Adipocyte (in vitro differentiated cells): Measurements from ENCODE around the gene IL1RAPL1.

ENCODE experiments used
- DNase-seq: peaks from one replicate; pipeline ENCODE4 v3.0.0-alpha.2; 2015; ENCODE audit warnings: low read depth
- H3K27me3 ChIP-seq: replicated peaks from 2 replicates; pipeline ENCODE4 v1.7.0; 2013; ENCODE audit warnings: mild to moderate bottlenecking, low read length, moderate library complexity; ENCODE audit not compliant: control insufficient read depth, insufficient read depth
- H3K36me3 ChIP-seq: 2 replicates; pipeline ENCODE4 v1.7.0; 2013; ENCODE audit warnings: low read length, mild to moderate bottlenecking, moderate library complexity; ENCODE audit not compliant: control insufficient read depth, insufficient read depth, severe bottlenecking
- H3K4me1 ChIP-seq: 2 replicates; pipeline ENCODE4 v1.7.0; 2013; ENCODE audit warnings: mild to moderate bottlenecking, low read length, moderate library complexity; ENCODE audit not compliant: control insufficient read depth, insufficient read depth
- H3K4me3 ChIP-seq: 2 replicates; pipeline ENCODE4 v1.7.0; 2013; ENCODE audit warnings: mild to moderate bottlenecking, low read length, moderate library complexity
- H3K9ac ChIP-seq: 2 replicates; pipeline ENCODE4 v1.7.0; 2013; ENCODE audit warnings: mild to moderate bottlenecking, low read length, moderate library complexity
- H3K9me3 ChIP-seq: 2 replicates; pipeline ENCODE4 v1.7.0; 2013; ENCODE audit warnings: mild to moderate bottlenecking, low read length, moderate library complexity; ENCODE audit not compliant: control insufficient read depth

Gene IL1RAPL1

DNA sequence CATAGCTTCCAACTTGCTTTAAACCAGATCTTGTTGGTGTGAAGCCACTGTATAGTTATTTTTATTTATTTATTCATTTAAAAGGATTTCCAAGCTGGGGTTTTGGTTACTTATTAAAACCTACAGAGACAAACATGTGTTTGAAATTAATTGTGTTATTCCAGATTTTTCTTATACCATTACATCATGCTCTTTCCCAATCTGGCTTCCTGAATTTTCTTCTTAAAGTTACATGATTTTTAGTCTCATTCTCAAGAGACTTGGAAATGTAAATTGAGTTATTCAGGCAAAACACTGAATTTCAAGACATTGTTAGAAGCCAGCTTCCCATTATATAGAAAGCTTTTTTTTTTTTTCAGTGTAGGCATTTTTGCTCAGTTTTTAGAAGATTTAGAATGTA is 381.9 kb downstream of the IL1RAPL1 start:
- Histone ChIP-seq H3K36me3 (no peaks in the 10 kb centered on the region), H3K4me1 (no peaks in the 10 kb centered on the region), H3K9me3 (no peaks in the 10 kb centered on the region), H3K9ac (no peak overlapping the region), H3K27me3 (no peaks in the 10 kb centered on the region), H3K4me3 (no peak overlapping the region)
- DNase-seq: peak; percentile 36

DNA sequence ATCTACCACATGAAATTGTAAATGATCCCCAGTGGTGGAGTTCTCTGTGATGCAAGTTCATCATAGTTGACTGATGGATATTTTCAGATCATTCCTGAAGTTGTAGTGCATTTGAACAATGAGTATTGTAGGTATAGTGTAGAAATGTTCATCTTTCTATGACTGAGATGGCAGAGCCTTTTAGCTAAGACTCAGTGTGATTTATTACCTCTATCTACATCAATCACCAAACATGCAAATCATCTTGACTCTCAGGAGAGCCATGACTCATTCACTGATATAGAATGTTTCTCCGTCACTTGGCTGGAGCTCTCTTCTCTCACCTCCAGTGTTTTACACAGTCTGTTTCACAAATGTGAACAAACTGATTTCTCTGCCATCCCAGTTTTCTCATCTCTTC is 392.6 kb downstream of the IL1RAPL1 start:
- Histone ChIP-seq H3K9me3 (no peaks in the 10 kb centered on the region), H3K9ac (no peak overlapping the region), H3K27me3 (no peaks in the 10 kb centered on the region), H3K36me3 (no peaks in the 10 kb centered on the region), H3K4me1 (no peaks in the 10 kb centered on the region), H3K4me3 (no peak overlapping the region)
- no peak for DNase-seq

DNA sequence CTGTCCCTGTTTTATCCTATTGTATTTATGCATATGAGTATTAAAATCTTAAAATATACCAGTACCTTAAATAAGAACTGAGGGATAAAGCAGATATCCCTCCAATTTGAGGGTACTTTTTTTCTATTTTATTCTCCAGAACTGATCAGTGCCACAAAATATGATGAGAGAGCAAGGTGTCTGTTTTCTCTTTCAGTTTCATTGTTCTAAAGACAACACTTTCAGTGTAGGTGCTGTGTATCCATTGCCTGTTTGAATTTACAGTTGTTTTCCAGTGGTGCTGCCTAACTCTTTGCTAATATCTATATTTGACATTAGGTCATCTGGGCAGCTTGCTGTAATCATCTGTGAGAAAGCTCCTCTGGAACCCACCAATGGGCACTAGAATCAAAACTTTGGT is 394.7 kb downstream of the IL1RAPL1 start:
- no peaks in the 10 kb centered on the region for H3K4me1 ChIP-seq
- no peak for DNase-seq
- no peaks in the 10 kb centered on the region for H3K36me3 ChIP-seq

DNA sequence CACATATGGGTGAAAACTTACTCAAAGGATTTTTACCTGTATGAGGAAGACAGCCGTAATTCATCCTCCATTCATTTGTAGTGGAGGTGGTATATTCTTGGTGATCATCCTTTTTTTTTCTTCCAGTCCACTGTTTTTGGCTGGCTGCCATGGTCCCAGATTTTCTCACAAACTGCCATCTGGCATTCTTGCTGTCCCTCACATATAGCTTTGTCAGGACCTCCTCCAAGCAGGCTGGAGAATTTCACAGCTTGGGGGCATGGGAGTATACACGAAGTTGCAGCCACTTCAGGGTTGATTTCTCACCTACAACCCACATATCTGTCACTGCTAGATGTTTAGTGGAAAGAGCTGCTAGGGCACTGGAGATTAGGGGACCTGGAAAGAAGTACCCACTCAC is 401.0 kb downstream of the IL1RAPL1 start:
- Histone ChIP-seq H3K9ac (no peak overlapping the region), H3K27me3 (no peaks in the 10 kb centered on the region), H3K4me3 (no peak overlapping the region), H3K9me3 (no peaks in the 10 kb centered on the region), H3K36me3 (no peaks in the 10 kb centered on the region), H3K4me1 (no peaks in the 10 kb centered on the region)
- DNase-seq: no peak

More for the DNA sequence above, 394.7 kb downstream of the IL1RAPL1 start:
- H3K4me3 ChIP-seq: no peak overlapping the region
- no peaks in the 10 kb centered on the region for H3K9me3 ChIP-seq
- no peak overlapping the region for H3K9ac ChIP-seq
- H3K27me3 ChIP-seq: no peaks in the 10 kb centered on the region

DNA sequence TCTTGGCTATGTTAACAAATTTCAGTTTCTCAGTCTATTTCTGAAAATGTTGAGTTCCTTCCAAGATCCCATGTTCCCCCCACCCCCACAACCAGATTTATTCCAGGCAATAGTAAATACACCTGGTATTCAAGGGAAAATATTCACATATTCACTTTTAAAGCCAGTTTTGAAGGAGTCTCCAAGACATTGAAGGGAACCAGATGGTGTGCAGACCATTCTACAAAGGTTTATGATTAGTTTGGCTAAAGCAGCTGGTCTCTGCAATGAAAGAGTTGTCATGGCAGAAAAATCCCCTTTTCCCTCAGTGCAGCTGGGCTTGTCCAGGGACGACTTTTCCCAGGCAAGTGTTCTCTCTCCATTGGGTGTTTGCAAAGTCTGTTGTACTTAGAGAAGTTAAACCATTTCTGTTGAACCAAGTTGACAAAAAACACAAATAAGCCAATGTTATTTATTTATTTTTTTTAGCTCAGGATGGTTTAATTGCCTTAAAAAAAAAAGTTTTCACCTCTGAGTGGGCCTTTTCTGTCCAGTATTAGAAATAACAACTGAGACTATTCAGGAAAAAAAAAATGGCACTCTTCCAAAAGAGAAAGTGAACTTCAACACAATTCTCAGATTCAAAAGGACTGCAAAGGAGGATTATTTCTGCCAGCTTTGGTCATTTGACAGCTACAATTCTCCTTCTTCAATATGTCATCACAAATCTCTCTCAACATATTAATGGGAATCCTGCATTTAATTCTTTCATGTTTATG is 410.6 kb downstream of the IL1RAPL1 start:
- Histone ChIP-seq H3K27me3 (no peaks in the 10 kb centered on the region), H3K9ac (no peak overlapping the region), H3K4me3 (no peak overlapping the region), H3K36me3 (no peaks in the 10 kb centered on the region), H3K9me3 (no peaks in the 10 kb centered on the region), H3K4me1 (no peaks in the 10 kb centered on the region)
- no peak for DNase-seq

DNA sequence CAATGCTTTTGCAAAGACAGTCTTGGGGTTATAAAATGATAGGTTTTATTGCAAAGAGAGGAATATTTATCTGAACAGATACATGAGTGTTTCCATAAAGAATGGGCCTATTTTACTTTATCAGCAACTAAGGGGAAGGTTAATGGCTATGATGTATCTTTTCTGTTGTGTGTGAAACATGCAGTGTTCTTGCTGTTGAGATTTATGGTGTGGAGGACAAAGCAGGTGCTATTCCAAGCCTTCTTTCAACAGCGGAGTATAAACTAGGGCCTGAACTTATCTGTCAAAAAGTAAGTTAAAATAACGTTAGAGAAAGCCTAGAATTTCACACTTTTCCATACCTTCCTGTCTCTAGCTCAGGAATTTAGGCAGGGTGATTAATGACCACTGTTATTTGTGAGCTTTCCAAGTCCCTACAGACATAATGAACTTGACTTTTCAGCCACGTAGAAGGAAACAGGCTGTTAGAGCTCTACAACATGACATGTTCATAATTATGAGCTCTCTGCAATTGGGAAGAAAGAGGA is 411.4 kb downstream of the IL1RAPL1 start:
- no peaks in the 10 kb centered on the region for H3K36me3 ChIP-seq
- no peaks in the 10 kb centered on the region for H3K9me3 ChIP-seq
- H3K27me3 ChIP-seq: no peaks in the 10 kb centered on the region
- no peaks in the 10 kb centered on the region for H3K4me1 ChIP-seq
- H3K4me3 ChIP-seq: no peak overlapping the region
- no peak overlapping the region for H3K9ac ChIP-seq
- DNase-seq: no peak

DNA sequence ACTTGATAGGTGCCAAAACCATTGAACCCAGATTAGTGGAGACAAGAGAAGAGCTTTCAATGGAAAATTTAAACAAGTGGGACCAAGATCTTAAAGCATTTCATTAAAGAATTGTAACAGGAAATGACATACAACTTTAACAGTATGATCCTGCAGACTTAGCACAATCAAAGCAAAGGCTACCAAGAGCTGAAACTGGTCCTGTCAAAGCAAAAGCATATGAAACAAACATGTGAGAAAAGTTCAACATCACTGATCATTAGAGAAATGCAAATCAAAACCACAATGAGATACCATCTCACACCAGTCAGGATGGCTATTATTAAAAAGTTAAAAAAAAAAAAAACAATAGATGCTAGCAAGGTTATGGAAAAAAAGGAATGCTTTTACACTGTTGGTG is 425.6 kb downstream of the IL1RAPL1 start:
- DNase-seq: no peak
- Histone ChIP-seq H3K4me3 (no peak overlapping the region), H3K27me3 (no peaks in the 10 kb centered on the region), H3K9ac (no peak overlapping the region), H3K4me1 (no peaks in the 10 kb centered on the region), H3K9me3 (peaks cover 8% of the 10 kb centered on the region), H3K36me3 (no peaks in the 10 kb centered on the region)

DNA sequence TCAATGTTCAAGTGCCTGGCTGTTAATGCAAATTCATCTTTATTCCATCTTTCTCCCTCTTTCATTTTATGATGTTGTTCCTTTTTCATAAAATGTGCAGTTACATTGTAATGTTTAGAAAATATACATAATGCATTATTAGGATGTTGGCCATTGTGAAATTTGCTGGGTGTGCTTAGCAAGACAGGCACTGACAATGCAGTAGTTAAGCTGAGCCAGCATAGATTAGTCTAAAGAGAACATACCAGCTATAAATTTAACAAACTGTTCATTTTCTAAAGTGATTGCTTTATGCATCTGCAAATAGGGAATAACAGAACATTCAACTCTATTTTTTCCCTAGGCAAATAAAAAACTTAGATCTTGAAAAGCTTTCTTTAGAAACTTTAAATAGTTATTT is 436.0 kb downstream of the IL1RAPL1 start:
- no peak for DNase-seq
- H3K27me3 ChIP-seq: no peaks in the 10 kb centered on the region

DNA sequence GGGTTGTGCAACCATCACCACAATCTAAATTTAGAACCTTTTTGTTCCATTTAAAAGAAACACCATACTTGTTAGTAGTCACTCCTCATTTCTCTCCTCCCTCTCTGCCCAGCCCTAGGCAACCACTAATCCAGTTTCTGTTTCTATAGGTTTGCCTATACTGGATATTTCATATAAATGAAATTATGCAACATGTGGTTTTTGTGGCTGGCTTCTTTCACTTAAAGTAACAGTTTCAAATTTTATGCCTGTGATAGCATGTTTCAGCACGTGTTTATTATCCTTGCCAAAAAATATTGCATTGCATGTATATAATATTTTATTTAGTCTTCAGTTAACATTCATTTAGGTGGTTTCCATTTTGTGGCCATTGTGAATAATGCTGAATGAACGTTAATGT is 437.6 kb downstream of the IL1RAPL1 start:
- Histone ChIP-seq H3K9me3 (peaks cover 5% of the 10 kb centered on the region), H3K4me3 (no peak overlapping the region), H3K9ac (no peak overlapping the region), H3K36me3 (no peaks in the 10 kb centered on the region), H3K4me1 (no peaks in the 10 kb centered on the region), H3K27me3 (no peaks in the 10 kb centered on the region)
- DNase-seq: no peak

More for the DNA sequence above, 436.0 kb downstream of the IL1RAPL1 start:
- H3K9ac ChIP-seq: no peak overlapping the region
- no peaks in the 10 kb centered on the region for H3K36me3 ChIP-seq
- no peak overlapping the region for H3K4me3 ChIP-seq
- no peaks in the 10 kb centered on the region for H3K4me1 ChIP-seq
- no peaks in the 10 kb centered on the region for H3K9me3 ChIP-seq

DNA sequence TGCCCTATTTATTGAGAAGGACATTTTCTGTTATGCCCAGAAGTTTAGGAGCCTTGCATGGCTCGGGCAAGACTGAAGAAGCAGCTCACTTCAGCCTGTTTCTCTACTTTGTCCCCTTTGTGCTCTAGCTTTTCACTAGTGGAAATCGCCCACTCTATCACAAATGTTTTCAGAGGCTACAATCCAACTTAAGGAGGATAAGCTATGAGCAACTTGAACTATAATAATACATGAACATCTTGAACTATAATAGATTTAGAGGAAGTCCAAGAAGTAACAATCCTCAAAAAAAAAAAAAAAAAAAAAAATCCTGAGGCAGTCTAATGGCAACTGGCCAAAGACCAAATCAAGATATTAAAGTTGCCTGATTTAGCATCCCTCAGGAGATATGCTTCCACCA is 452.3 kb downstream of the IL1RAPL1 start:
- no peaks in the 10 kb centered on the region for H3K36me3 ChIP-seq
- no peak overlapping the region for H3K9ac ChIP-seq
- H3K9me3 ChIP-seq: no peaks in the 10 kb centered on the region
- DNase-seq: no peak
- no peaks in the 10 kb centered on the region for H3K27me3 ChIP-seq
- H3K4me1 ChIP-seq: no peaks in the 10 kb centered on the region
- H3K4me3 ChIP-seq: no peak overlapping the region

DNA sequence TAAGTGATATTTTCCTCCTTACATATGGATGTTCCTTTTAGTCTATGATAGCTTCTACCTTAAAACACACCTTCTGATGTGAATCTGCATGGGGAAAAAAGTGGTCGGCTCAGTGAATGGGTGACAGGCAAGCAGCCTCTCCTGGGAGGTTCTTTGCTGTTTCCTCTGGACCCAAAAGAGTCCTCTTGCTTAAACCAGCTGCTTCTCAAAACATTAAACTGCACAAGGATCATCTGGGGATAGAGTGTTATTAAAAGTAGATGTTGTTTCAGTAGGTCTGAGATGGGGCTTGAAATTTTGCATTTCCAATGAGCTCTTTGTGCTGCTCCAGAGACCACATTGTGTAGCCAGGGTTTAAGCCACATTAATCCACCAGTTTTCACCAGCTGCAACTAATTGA is 452.9 kb downstream of the IL1RAPL1 start:
- Histone ChIP-seq H3K4me1 (no peaks in the 10 kb centered on the region), H3K9me3 (no peaks in the 10 kb centered on the region), H3K36me3 (no peaks in the 10 kb centered on the region), H3K4me3 (no peak overlapping the region), H3K9ac (no peak overlapping the region), H3K27me3 (no peaks in the 10 kb centered on the region)
- no peak for DNase-seq

DNA sequence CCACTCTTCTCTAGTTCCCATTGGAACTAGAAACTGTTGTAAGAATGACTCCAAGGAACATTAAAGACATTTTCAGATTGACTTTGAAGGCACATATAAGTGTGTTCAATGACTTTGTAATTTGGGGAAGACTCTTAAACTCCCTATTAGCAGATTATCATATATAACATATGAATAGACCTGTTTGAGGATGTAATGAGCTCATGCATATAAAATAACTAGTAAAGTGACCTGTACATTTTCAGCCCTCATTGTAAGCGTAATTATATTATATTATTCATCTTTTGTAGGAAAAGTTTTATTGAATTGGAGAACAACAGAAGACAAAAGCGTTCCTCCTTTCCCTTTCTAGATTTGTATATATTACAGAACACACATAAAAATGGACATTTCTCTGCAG is 455.1 kb downstream of the IL1RAPL1 start:
- DNase-seq: no peak
- Histone ChIP-seq H3K9ac (no peak overlapping the region), H3K27me3 (no peaks in the 10 kb centered on the region), H3K4me1 (no peaks in the 10 kb centered on the region), H3K36me3 (no peaks in the 10 kb centered on the region), H3K9me3 (no peaks in the 10 kb centered on the region), H3K4me3 (no peak overlapping the region)
